ENCODE results near the gene FOXN3.

- no peak for TF ChIP-seq POLR2A (IDR thresholded peaks at IDR 0.05)
- no peak for TF ChIP-seq CTCF (IDR thresholded peaks at IDR 0.05)
- TF ChIP-seq POLR2AphosphoS5 (IDR thresholded peaks at IDR 0.05): no peak
Observed at GRCh38 chr14:89440986-89441909, 24.2 kb upstream of the FOXN3 start.
